ENCODE measurements around the gene JPT2. TPM values are rescaled to one million over a fixed set of nuclear protein-coding genes. Genes with fewer than 3 reads are reported as not detected.

The JPT2 gene
- total RNA-seq, 4 donors from 2014 or later, result 8.7 to 28.2 (median 15.9) TPM

- in situ Hi-C loops (cut with MboI; ENCODE audit: low sequenced_read_pairs in 4 of 4), result no loop called here
- TF ChIP-seq POLR2A (IDR thresholded peaks at IDR 0.05) (no peak), CTCF (IDR thresholded peaks at IDR 0.05 in 4 of 5, conservative IDR thresholded peaks at IDR 0.05 in 1 of 5) (no peak)
- H3K4me1 ChIP-seq, result no peaks in the 10 kb centered on the region
- H3K4me3 ChIP-seq, result no peak overlapping the region
- DNase-seq (no peak), ATAC-seq (no peak)
- H3K9me3 ChIP-seq, result no peaks in the 10 kb centered on the region
- H3K36me3 ChIP-seq, result peaks cover 0 to 84% of the 10 kb centered on the region in 2 donors
- no peaks in the 10 kb centered on the region for H3K27me3 ChIP-seq
- H3K27ac ChIP-seq, result no peak overlapping the region
- intact Hi-C loops (cut with DNase I; ENCODE audit: low total_unique reads), result no loop called here
These were observed 15.5 kb upstream of the JPT2 start for GRCh38 chr16:1662543-1662942.

GRCh38 chr16:1665829-1666228 is 12.2 kb upstream of the JPT2 start:
- Histone ChIP-seq H3K4me3 (no peak overlapping the region), H3K36me3 (peaks cover 0 to 91% of the 10 kb centered on the region in 2 donors), H3K27ac (no peak overlapping the region), H3K4me1 (no peaks in the 10 kb centered on the region), H3K9me3 (no peaks in the 10 kb centered on the region), H3K27me3 (no peaks in the 10 kb centered on the region)
- no peak for TF ChIP-seq POLR2A (IDR thresholded peaks at IDR 0.05)
- no peak for TF ChIP-seq CTCF (IDR thresholded peaks at IDR 0.05 in 4 of 5, conservative IDR thresholded peaks at IDR 0.05 in 1 of 5)
- intact Hi-C loops (cut with DNase I; ENCODE audit: low total_unique reads), result no loop called here
- in situ Hi-C loops (cut with MboI; ENCODE audit: low sequenced_read_pairs in 4 of 4), result no loop called here
- DNase-seq, result no peak
- no peak for ATAC-seq

DNA sequence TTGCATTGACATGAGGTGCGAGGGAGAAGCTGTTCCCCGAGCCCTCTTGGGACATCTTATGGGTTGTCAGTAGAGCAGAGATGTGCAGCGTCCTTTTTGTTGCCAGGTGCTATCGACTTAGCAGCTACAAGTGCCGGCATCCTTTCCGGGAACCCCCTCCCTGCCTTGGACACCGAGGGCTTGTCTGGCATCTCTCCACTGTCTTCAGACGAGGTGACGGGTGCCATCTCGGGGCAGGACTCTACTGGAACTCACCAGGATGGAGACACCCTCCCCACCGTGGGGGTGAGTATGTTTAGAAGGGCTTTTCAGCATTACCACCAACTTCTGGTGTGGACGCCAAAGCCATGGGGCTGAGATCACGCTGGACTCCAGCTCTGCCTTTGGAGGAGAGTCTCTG is 11.8 kb upstream of the JPT2 start:
- H3K4me1 ChIP-seq, result no peaks in the 10 kb centered on the region
- in situ Hi-C loops (cut with MboI; ENCODE audit: low sequenced_read_pairs in 4 of 4) (no loop called here), intact Hi-C loops (cut with DNase I; ENCODE audit: low total_unique reads) (no loop called here)
- ATAC-seq (no peak), DNase-seq (no peak)
- TF ChIP-seq CTCF (IDR thresholded peaks at IDR 0.05 in 4 of 5, conservative IDR thresholded peaks at IDR 0.05 in 1 of 5) (no peak), POLR2A (IDR thresholded peaks at IDR 0.05) (no peak)
- H3K27ac ChIP-seq, result no peak overlapping the region
- no peaks in the 10 kb centered on the region for H3K27me3 ChIP-seq
- peaks cover 0 to 96% of the 10 kb centered on the region in 2 donors for H3K36me3 ChIP-seq
- H3K9me3 ChIP-seq, result no peaks in the 10 kb centered on the region
- H3K4me3 ChIP-seq, result no peak overlapping the region

DNA sequence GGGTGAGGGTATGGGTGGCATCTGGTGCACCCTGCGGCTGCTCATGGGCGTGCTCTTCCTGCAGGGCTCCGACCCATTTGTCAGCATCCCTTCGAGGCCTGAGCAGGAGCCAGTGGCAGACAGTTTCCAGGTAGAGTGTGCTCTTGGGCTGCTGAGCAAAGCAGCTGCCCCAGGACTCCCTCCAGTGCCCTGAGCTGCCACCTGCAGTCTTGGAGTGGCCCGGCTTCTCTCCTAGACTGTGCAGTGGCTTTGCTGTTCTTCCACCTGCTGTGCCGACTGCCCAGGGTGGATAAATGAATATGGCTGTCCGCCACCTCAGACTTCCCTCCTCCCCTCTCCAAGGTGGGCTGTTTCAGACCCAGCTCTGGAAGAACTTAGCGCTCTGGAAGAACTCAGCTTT is 10.8 kb upstream of the JPT2 start:
- in situ Hi-C loops (cut with MboI; ENCODE audit: low sequenced_read_pairs in 4 of 4), result no loop called here

More for the DNA sequence above, 10.8 kb upstream of the JPT2 start:
- Histone ChIP-seq H3K36me3 (peaks cover 0 to 98% of the 10 kb centered on the region in 2 donors), H3K4me1 (no peaks in the 10 kb centered on the region), H3K4me3 (no peak overlapping the region), H3K27ac (no peak overlapping the region), H3K27me3 (no peaks in the 10 kb centered on the region), H3K9me3 (no peaks in the 10 kb centered on the region)
- DNase-seq, result no peak
- no peak for ATAC-seq
- TF ChIP-seq POLR2A (IDR thresholded peaks at IDR 0.05) (no peak), CTCF (IDR thresholded peaks at IDR 0.05 in 4 of 5, conservative IDR thresholded peaks at IDR 0.05 in 1 of 5) (no peak)
- intact Hi-C loops (cut with DNase I; ENCODE audit: low total_unique reads), result no loop called here

Measured in gastrocnemius medialis (tissue), 4 donors.